Activated naive CD4-positive, alpha-beta T cell (primary cell): ENCODE measurements around the gene GMDS.

ENCODE experiments used
- DNase-seq, 4 experiments: peaks; one replicate each; lab custom pipeline; 2025; lab: John Stamatoyannopoulos, UW

GMDS gene

GRCh38 chr6:2178125-2178524 lies 67.3 kb downstream of the GMDS start:
- DNase-seq = no peak

GRCh38 chr6:2175825-2176224 lies 69.6 kb downstream of the GMDS start:
- DNase-seq = no peak

GRCh38 chr6:2173203-2173961 lies 72.0 kb downstream of the GMDS start:
- DNase-seq = no peak

DNA sequence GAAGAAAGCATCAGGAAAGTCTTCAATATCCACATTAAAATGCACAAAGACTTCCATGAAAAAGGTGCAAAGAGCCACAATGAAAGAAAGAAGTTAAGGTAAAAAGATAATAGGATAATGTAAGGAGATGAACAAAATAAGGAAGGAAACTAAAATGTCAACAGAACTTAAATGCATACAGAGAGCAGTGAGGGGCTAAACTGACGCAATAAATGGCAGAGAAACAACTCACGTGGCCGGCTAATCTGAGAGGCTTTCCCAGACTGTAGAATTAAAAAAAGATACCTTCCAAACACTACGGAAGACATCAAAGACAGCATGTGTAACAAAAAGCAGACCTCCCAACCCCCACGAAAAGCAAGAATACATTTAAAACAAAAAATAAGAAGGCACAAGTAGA lies 73.7 kb downstream of the GMDS start:
- no peak for DNase-seq

DNA sequence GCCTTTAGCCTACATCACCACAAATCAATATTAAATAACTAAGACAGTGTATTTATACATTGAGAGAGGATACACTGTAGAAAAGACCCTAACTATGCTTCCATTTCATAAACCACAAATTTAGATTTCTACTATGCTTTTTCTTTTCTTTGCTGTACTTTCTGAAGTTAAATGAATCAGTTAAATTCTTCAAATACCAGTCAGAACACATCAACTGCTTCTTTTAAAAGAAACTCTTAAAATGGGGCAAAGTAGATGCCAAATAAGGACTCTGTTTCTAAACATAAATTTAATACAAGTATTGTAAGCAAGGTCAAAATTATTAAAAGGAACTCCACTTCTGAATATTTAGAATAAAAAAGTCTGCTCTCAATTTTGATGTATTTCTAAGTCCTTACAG lies 76.9 kb downstream of the GMDS start:
- no peak for DNase-seq

DNA sequence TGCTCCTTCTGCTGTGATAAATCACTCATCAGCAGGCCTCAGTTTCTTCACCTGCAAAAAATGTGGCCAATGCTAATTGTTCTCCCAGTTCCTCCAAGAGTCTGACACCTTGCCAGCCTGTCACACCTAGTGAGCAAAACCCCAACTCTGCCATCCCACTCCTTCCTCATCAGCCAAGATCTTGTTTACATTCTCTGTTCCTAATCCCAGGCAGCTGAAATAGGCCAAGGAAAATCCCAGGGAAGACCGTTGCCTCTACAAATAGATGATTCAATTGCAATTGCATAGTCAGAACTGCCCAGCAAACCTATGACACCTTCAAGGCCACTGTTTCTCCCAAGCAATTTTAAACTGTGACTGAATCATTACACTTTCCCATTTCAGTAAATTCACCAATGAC lies 78.7 kb downstream of the GMDS start:
- no peak for DNase-seq

- DNase-seq = no peak
Observed at GRCh38 chr6:2165286-2165685, 80.1 kb downstream of the GMDS start.

DNA sequence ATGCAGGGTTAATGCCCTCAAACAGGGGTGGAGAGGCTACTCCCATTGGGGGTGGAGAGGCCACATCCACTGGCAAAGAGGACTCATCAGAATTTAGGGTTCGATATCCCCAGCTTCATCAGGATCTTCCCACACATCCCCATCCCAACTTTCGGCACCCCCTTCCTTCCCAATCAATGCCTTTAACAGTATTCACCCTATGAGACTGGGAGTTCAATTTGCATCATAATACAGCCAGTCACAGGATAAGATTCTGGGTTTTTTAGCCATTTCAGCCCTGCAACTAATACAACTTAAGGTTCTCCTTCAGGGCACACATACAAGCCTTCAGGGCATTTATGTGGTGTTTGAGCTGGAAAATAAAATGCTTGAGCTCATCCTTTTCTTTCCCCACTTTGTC lies 80.9 kb downstream of the GMDS start:
- DNase-seq = no peak

DNA sequence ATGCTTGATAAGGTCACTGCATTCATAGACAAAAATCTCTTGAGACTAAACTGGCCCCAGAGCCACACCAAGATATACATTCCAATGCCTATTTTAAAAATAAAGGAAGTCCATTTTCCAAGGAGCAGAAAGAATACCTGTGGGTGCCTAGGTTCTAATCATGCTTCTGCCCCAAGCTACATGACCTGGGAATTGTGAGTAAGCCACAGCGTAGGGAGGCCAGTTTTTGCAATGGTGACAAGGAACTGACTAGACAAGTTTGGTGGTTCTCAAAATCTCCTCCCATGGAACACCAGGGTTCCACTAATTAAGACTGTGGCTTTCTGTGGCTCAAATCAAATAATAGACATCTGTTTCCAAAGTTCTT lies 83.3 kb downstream of the GMDS start:
- DNase-seq = no peak

DNA sequence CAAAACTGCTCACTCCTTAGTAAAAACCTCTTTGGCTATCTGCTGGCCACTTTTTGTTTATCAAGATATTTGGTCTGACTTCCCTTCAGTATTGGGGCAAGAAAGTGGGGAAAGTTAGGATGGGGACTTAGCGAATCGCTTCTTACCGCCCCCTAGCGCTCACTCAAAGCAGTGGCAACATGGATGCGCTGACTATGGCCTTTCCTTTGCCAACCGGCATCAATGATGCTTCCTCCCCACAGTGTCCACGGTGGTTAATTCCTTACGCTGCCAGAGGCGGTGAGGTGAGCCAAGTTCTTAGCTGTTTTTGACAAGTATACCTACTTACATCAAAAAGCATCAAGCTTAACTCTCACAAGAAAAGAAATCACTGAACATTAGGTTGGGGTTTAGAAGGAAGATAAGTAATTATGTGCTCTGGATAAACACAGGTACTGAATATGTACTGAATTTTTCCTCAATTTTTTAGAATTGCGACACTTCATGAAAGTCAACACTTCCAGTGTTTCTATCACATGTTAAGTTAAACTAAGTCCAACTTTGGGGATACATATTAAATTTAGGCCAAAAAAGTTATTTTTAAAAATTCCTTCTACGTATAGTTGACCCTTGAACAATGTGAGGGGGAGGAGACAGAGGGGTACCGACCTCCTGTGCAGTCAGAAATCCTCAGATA lies 86.7 kb downstream of the GMDS start:
- no peak for DNase-seq

GRCh38 chr6:2157441-2158127 lies 87.8 kb downstream of the GMDS start:
- no peak for DNase-seq

DNA sequence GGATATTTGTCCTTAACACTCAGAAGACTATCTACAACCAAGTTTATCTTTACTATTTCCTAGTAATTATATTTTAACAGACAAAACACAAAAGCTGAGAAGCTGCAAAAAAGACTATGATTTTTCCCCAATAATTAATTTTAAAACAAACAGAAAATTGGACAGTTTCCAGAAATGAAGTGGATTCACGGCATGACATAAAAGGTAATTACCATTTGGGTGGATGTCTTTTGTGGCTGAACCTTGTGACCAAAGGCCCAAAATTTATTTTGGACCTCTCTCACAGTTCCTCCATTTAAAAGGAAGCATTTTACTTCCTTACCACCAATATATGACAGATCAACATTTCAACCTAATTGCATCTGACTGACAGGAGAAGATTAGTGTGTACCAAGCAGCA lies 90.2 kb downstream of the GMDS start:
- no peak for DNase-seq

DNA sequence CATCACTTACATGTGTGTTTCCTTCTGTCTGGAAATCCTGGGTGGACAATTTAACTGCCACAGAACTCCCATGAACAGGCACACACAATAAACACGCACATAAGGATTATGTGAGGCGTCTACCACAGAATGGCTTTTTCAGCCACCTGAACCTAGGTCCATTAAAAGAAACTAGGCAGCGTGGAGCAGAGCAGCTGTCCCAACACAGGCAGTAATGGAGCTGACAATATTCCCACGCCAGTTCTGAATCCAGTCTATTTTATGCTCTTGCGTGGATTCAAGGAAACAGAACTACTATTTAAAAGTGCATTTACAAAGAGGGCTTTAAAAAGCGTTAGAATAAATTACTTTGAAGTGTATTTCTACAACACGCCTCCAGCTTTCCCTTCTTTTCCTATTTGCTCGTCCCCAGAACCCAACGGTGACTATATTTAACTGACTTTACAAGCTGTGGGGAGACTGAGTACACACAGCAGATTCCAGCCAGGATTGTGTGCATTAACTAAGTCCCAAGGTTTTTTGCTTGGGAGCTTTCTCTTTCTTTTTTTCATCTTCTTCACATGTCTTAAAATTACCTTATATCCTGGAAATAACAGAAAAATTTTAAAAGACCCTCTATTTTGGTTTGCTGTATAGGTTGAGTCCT lies 95.9 kb downstream of the GMDS start:
- no peak for DNase-seq

DNA sequence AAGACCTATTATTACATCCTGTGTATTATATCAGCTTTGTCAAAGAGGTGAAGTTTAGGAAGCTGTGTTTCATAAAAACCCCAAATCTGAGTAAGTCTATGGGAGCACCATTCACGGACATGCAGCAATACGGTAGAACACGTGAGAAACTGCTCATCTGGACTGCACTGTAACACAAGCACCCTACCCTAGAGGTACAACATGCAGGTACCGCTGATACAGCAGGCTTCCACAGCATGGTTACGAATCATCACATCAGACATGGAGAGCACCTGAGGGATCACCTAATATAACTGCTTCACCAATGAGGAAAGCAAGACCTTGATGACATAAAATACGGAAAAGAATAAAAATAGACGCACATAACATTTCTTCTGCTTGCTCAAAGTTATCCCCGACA lies 96.7 kb downstream of the GMDS start:
- no peak for DNase-seq

DNA sequence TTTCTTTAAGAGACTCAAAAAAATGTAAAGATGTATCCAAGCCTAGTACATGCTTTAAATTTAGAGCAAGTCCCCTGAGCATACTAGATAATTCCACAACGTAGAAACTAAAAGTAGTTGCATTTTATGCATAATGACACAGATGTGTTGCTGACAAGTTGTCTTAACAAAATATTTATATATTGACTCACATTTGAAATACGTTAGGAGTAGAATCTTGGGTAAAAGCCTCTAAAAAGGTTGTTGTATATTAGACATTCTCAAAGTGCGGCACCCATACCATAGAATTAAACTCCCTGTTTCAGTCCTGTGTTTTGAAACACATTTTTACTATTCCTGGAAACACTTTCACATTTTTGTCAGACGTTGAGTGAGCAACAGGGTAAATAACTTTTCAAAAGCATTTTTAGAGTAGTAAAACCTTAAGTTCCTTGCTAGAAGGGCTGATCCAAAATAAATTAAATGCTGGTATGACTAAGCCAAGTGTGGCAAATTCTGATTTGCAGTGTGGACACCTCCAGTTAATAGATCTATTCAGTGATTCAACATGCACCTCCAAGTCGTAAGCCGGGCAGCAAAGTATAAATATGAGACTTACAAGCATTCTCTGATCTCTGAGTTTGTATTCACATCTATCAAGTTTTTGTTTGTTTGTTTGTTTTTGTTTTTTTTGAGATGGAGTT lies 97.5 kb downstream of the GMDS start:
- DNase-seq = no peak

GRCh38 chr6:2147261-2147660 lies 98.1 kb downstream of the GMDS start:
- DNase-seq = no peak

GRCh38 chr6:2144210-2144609 lies 101.2 kb downstream of the GMDS start:
- no peak for DNase-seq

GRCh38 chr6:2141644-2142290 lies 103.6 kb downstream of the GMDS start:
- no peak for DNase-seq

DNA sequence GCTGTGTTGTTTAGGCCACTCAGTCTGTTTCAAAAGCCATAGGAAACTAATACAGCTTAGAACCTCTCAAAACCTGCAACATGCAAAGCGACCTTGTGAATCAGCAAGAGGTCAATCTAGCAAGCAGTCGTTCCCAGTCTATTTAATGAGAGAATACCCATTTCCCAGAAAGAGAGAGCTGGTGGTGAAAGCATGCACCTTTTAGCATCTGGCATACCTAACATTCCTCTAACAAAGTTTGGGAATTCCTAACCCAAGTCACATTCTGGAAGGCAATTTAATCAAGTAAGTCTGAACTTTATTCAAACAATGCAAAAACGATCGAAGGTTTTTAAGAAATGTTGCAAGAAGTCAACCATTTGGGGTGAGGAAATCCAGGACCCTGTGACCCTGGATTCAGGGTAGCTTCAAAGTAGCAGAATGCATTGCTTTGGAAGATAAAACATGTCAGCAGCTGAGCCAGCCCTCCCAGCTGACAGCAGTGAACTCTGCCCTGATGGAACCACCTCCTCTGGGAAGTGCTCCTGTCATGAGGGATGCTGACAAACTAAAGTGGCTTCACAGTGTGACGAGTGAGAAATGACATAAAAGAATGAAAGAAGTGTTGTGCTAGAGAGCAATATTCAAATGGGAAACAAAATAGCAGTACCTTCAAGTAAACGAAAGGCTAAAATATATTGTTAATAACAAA lies 104.8 kb downstream of the GMDS start:
- DNase-seq = no peak

DNA sequence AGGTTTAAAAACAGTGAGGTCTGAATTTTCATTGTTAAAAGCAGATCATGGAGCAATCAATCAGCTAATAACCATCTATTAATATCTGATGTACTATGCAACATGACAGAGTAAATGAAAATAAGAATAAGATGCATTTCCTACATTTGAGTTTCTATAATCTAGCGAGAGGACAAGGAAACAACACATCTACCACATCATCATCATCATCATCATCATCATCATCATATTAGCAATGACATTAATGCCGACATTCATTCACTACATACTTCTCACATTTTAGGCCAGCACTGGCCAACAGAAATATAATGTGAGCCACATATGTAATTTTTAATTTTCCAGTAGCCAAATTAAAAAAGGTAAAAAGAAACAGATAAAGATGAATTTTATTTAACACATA lies 110.0 kb downstream of the GMDS start:
- DNase-seq = no peak

- DNase-seq = no peak
Observed at GRCh38 chr6:2134554-2134953, 110.9 kb downstream of the GMDS start.
